Tibial nerve (tissue), 4 donors: ENCODE results near the gene MSI2.

Source experiments
- EP300 ChIP-seq, 2 donors: sonication (generic); formaldehyde crosslinking; IDR thresholded peaks; one replicate each; pipeline ENCODE4 v1.6.1; 2017; ENCODE audit warnings: antibody characterized with exemption in 2 of 2, mild to moderate bottlenecking in 1 of 2
- TF ChIP-seq, protein P1 (sequence below), 5 experiments: fragments of 200-600 bp in 3 of 5; fragments of 450-650 bp in 2 of 5; sonication (generic) in 3 of 5; IDR thresholded peaks; one replicate each; pipeline ENCODE4 v1.5.1; 2016 to 2019; ENCODE audit warnings: antibody characterized with exemption in 5 of 5, mild to moderate bottlenecking in 3 of 5, moderate library complexity in 2 of 5

DNA sequence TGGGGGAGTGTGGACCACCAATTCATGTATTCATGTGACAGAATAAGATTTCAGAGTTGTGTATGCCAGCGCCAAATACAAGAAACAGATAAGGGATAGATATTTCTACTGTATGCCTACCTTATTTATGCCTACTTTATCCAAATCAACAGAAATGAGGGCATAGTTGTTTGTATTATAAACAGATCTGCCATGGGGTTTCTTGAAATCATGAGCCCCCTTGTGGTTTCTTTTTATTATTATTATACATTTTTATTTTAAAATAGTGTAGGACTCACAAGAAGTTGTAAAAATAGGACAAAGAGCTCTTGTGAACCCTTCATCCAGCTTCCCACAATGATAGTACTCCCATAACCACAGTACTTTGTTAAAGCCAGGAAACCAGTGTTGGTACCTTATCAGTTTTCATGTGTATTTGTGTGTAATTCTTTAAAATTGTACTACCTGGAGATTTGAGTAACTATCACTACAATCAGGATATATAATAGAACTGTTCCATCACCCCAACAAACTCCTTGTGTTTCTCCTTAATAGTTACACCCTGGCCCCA, 259.4 kb downstream of the MSI2 start:
- no peak for TF ChIP-seq EP300 (IDR thresholded peaks at IDR 0.05)
- TF ChIP-seq, protein P1, sequence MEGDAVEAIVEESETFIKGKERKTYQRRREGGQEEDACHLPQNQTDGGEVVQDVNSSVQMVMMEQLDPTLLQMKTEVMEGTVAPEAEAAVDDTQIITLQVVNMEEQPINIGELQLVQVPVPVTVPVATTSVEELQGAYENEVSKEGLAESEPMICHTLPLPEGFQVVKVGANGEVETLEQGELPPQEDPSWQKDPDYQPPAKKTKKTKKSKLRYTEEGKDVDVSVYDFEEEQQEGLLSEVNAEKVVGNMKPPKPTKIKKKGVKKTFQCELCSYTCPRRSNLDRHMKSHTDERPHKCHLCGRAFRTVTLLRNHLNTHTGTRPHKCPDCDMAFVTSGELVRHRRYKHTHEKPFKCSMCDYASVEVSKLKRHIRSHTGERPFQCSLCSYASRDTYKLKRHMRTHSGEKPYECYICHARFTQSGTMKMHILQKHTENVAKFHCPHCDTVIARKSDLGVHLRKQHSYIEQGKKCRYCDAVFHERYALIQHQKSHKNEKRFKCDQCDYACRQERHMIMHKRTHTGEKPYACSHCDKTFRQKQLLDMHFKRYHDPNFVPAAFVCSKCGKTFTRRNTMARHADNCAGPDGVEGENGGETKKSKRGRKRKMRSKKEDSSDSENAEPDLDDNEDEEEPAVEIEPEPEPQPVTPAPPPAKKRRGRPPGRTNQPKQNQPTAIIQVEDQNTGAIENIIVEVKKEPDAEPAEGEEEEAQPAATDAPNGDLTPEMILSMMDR (IDR thresholded peaks at IDR 0.05), result no peak
